Body of pancreas (tissue), 4 donors: Measurements from ENCODE around the gene CASTOR1. TPM values are rescaled to one million over a fixed set of nuclear protein-coding genes. Genes with fewer than 3 reads are reported as not detected.

Source experiments
- ATAC-seq: fragments of 150-250 bp; one replicate; pipeline ENCODE4 v1.9.1; 2016
- DNase-seq, 4 donors: peaks; one replicate each; pipeline ENCODE4 v3.0.0-alpha.2; 2019
- H3K27ac ChIP-seq, 4 donors: fragments of 200-600 bp; sonication (generic); 1 replicate in 3 of 4; 2 replicates in 1 of 4; pipeline versions ENCODE4 v1.5.1 to v1.6.1; 2016 to 2019; ENCODE audit warnings: mild to moderate bottlenecking in 1 of 4, mixed read lengths in 1 of 4, moderate library complexity in 1 of 4
- H3K27me3 ChIP-seq, 2 donors: fragments of 200-600 bp; sonication (generic); one replicate each; pipeline ENCODE4 v1.6.0; 2016; ENCODE audit warnings: mild to moderate bottlenecking in 1 of 2
- H3K36me3 ChIP-seq, 2 donors: fragments of 200-600 bp; sonication (generic); replicated peaks in 1 of 2; 2 replicates each; pipeline ENCODE4 v1.5.1; 2016; ENCODE audit warnings: low read depth in 2 of 2; ENCODE audit not compliant: insufficient read depth in 1 of 2
- H3K4me1 ChIP-seq: fragments of 200-600 bp; sonication (generic); one replicate; pipeline ENCODE4 v1.6.0; 2016
- H3K4me3 ChIP-seq, 2 donors: fragments of 200-600 bp; sonication (generic); 1 replicate in 1 of 2; 2 replicates in 1 of 2; pipeline ENCODE4 v1.5.1; 2016 to 2019
- H3K9me3 ChIP-seq, 3 donors: fragments of 200-600 bp; sonication (generic); 1 replicate in 2 of 3; 2 replicates in 1 of 3; pipeline ENCODE4 v1.5.1; 2016
- POLR2A ChIP-seq, 3 donors: fragments of 450-650 bp; IDR thresholded peaks; one replicate each; pipeline ENCODE4 v1.6.1; 2016; ENCODE audit warnings: antibody characterized with exemption in 3 of 3, mild to moderate bottlenecking in 2 of 3
- WGBS, 2 donors: methylation state at CpG; one replicate each; pipeline ENCODE4 v1.1.5; 2017; 5-methylcytosine and 5-hydroxymethylcytosine counted together
- intact Hi-C: fragments of 100-400 bp; cut with DNase I; formaldehyde crosslinking; loops from one replicate; pipeline ENCODE4 v1.15.1; 2023
- total RNA-seq, 2 donors: library from RNA; depleted of rRNA; stranded (reverse); fragments of >200 nt; gene quantifications; one replicate each; pipeline ENCODE4 v1.1.0, GENCODE V29; 2016
- TF ChIP-seq, protein P1 (sequence below), 7 experiments: fragments of 450-650 bp in 4 of 7; fragments of 200-600 bp in 3 of 7; sonication (generic) in 3 of 7; IDR thresholded peaks; one replicate each; pipeline ENCODE4 v1.5.1; 2016 to 2019; ENCODE audit warnings: antibody characterized with exemption in 7 of 7

CASTOR1 gene
- total RNA-seq, 2 donors from 2014 or later: 4.2 to 21.4 TPM

DNA sequence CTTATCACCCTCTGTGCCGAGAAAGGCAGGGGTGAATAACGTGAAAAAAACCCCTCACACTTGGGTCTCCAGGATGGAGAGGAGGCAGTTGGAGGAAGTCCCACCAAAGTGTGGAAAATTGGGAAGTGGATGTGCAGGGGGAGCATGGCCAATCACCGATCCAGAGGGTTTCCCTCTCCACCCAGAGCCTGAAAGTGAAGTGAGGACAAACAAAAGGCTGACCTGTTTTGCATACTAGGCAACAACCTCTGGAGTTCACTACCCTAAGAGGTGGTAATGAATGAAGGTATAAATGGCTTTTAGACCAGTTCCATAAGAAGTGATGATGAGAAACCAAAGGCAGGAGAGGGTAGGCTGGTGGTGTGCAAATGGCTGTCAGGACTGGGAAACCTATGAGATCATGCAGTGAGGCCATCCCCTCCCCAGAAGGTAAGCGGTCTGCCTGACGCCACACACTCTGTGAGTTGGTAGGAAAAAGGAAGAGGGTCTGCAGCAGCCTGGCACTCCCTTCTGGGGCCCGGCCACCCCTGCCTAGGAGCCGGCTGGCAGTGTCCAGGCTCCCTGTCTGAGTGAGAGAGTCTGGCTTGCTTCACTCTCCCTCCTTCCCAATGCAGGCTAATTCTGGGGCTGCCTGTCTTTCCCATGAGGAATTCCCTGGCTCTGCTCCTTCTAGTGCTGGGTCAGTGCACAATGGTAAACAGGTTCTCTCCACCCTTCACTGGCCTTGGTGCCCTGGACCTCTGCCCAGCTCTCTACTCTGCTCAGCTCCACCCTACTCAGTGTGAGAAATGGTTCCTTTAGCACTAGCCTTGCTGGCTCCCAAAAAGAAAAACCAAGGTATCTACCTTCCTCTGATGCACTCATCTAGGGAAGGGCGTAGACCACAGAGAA, 21.8 kb upstream of the CASTOR1 start:
- Histone ChIP-seq H3K4me1 (peaks cover 70% of the 10 kb centered on the region), H3K4me3 (no peak overlapping the region), H3K9me3 (no peaks in the 10 kb centered on the region), H3K36me3 (no peaks in the 10 kb centered on the region), H3K27ac (peak overlapping the region; percentile 83 to 96 (median 88)), H3K27me3 (no peaks in the 10 kb centered on the region)
- DNase-seq (peak; percentile 85 to 95 (median 92)), ATAC-seq (peak; percentile 86)
- TF ChIP-seq, protein P1, sequence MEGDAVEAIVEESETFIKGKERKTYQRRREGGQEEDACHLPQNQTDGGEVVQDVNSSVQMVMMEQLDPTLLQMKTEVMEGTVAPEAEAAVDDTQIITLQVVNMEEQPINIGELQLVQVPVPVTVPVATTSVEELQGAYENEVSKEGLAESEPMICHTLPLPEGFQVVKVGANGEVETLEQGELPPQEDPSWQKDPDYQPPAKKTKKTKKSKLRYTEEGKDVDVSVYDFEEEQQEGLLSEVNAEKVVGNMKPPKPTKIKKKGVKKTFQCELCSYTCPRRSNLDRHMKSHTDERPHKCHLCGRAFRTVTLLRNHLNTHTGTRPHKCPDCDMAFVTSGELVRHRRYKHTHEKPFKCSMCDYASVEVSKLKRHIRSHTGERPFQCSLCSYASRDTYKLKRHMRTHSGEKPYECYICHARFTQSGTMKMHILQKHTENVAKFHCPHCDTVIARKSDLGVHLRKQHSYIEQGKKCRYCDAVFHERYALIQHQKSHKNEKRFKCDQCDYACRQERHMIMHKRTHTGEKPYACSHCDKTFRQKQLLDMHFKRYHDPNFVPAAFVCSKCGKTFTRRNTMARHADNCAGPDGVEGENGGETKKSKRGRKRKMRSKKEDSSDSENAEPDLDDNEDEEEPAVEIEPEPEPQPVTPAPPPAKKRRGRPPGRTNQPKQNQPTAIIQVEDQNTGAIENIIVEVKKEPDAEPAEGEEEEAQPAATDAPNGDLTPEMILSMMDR (IDR thresholded peaks at IDR 0.05): no peak
- TF ChIP-seq POLR2A (IDR thresholded peaks at IDR 0.05): peak; percentile 14 to 57 (median 40)
- WGBS, 2 donors: 29% methylated on average over 7 to 8 of the region's 8 CpGs
- intact Hi-C loops: no loop called here

DNA sequence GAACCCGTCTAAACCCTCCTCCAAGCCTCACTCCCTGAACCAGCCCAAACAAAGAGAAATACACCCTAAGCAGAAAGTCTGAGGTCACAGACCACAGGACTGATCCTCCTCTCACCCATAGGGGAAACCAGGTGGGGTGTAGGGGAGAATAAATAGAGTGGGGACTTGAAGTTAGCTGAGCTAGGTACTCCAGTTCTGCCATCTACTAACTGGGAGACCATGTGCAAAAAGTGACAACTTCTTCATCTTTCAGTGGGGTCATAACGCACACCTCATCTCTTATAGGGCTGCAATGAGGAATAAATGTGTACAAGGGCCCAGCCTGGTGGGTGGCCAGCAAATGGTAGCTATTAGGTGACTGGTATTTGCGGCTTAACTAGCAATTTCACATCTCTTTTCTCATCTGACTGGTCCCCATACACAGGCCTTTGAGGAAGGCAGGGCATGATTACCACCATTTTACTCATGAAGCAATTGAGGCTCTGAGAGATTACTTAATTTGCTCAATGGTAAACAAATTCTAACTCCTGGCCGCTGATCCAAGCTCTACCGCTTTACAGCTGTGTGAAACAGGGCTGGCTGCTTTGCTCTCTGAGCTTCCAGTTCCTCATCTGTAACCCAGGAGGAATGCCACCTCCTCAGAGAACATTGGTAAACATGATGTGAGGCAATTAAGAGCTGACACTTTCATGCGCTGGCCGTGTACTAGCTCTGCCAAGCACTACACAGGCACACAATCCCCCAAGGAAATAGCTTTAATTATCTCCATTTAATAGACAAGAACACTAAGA, 20.8 kb upstream of the CASTOR1 start:
- peaks cover 79% of the 10 kb centered on the region for H3K4me1 ChIP-seq
- no peaks in the 10 kb centered on the region for H3K27me3 ChIP-seq
- H3K9me3 ChIP-seq: no peaks in the 10 kb centered on the region
- no peak overlapping the region for H3K4me3 ChIP-seq
- DNase-seq: peak; percentile 66 to 87 (median 82)
- H3K36me3 ChIP-seq: no peaks in the 10 kb centered on the region
- WGBS, 2 donors: 35 to 38% methylated on average over 7 of the region's 7 CpGs
- peak overlapping the region; percentile 83 to 96 (median 88) for H3K27ac ChIP-seq
- TF ChIP-seq, protein P1 (IDR thresholded peaks at IDR 0.05): no peak
- TF ChIP-seq POLR2A (IDR thresholded peaks at IDR 0.05): peak in 2 of 3 donors; percentile 43 to 66
- ATAC-seq: peak; percentile 81
- intact Hi-C loops: no loop called here

DNA sequence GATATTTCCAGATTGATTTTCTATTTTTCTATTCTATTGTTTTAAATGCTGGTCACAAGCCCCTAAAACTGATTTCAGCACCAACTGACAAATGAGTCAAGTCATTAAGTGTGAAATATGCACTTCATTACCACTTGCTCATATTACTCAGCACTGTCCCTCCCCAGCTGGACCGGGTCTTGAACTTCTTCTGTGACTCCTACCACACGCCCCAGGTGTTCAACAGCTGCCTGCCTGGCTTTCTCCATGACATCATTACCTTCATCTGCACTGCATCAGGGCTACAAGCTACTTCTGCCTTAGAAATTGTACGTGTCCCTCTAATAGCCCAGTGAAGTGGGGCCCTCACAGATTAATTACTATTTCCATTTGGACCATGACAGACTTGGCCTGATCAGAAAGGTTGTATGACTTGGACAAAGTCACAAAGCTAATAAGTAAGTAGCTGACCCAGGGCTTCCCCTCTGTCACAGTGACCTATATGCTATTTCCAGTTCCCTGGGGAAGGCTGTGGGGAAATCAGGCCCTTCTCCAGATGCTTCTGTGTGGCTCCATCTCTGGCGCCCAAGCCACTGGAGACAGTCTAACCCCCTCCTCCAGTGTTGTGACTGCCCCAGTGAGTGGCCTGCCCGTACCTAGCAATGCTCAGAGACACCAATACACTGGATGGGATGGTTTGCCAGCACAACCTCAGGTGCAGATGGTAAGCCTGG, 19.4 kb upstream of the CASTOR1 start:
- intact Hi-C loops: no loop called here
- Histone ChIP-seq H3K27me3 (no peaks in the 10 kb centered on the region), H3K27ac (peak overlapping the region in 3 of 4 donors; percentile 83 to 91 (median 85)), H3K9me3 (no peaks in the 10 kb centered on the region), H3K36me3 (no peaks in the 10 kb centered on the region), H3K4me1 (peaks cover 88% of the 10 kb centered on the region), H3K4me3 (no peak overlapping the region)
- 54 to 69% methylated on average over 5 of the region's 5 CpGs for WGBS, 2 donors
- DNase-seq: peak in 1 of 4 donors; percentile 34
- TF ChIP-seq POLR2A (IDR thresholded peaks at IDR 0.05): no peak
- TF ChIP-seq, protein P1 (IDR thresholded peaks at IDR 0.05): no peak
- no peak for ATAC-seq

DNA sequence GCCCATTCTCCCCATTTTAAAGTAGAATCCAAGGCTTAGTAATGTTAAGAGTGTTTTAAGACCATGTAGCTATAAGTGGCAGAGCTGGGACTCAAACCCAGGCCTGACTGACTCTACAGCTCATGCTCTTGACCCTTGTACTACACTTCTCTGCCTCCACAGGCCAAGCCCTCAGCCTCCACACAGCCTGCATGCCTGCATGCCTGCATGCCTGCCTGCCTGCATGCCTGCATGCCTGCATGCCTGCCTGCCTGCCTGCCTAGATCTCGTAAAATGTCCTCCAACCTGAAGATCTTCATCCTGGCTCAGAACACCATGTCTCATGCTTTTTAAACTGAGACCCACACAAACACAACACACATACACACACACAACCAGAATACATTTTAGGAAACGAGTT, 18.8 kb upstream of the CASTOR1 start:
- WGBS, 2 donors: 74 to 78% methylated on average over 2 of the region's 2 CpGs
- intact Hi-C loops: no loop called here
- no peak for TF ChIP-seq POLR2A (IDR thresholded peaks at IDR 0.05)
- TF ChIP-seq, protein P1 (IDR thresholded peaks at IDR 0.05): no peak
- no peak for DNase-seq
- H3K9me3 ChIP-seq: no peaks in the 10 kb centered on the region
- H3K27ac ChIP-seq: peak overlapping the region in 2 of 4 donors; percentile 83 to 91
- no peaks in the 10 kb centered on the region for H3K27me3 ChIP-seq
- H3K4me3 ChIP-seq: no peak overlapping the region
- peaks cover 93% of the 10 kb centered on the region for H3K4me1 ChIP-seq
- ATAC-seq: no peak
- no peaks in the 10 kb centered on the region for H3K36me3 ChIP-seq
